Hematopoietic multipotent progenitor cell (in vitro differentiated cells): Measurements from ENCODE around the gene METAP1D. TPM values are rescaled to one million over a fixed set of nuclear protein-coding genes. Genes with fewer than 3 reads are reported as not detected.

ENCODE experiments used
- DNase-seq, 3 donors: peaks; one replicate each; pipeline ENCODE4 v3.0.0-alpha.2; 2011 to 2015; ENCODE audit warnings: low read depth in 2 of 3, low spot score in 2 of 3
- total RNA-seq: library from RNA; depleted of rRNA; stranded (reverse); fragments of >200 nt; gene quantifications from one replicate; pipeline ENCODE4 v1.2.3, GENCODE V29; 2012

Gene METAP1D
- total RNA-seq, 1 donor: 5.1 TPM

DNA sequence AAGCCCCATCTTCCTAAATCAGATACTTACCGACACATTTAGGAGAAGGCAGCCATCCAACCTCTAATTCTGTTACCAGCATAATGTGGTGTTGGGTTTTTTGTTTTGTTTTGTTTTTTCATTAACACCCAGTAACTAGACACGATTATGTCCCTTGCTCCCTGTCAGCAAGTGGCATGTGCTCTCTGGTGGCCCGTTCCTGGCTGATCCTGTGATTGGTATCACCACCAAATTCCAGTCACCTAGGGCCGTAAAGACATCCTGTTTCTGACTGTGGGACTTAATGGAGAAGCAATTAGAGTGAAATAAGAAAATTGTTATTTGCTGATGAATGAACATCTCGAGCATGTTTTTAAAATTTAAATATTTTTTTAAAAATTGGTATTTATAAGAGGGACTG is 79.7 kb downstream of the METAP1D start:
- peak in 1 of 3 donors; percentile 5 for DNase-seq

DNA sequence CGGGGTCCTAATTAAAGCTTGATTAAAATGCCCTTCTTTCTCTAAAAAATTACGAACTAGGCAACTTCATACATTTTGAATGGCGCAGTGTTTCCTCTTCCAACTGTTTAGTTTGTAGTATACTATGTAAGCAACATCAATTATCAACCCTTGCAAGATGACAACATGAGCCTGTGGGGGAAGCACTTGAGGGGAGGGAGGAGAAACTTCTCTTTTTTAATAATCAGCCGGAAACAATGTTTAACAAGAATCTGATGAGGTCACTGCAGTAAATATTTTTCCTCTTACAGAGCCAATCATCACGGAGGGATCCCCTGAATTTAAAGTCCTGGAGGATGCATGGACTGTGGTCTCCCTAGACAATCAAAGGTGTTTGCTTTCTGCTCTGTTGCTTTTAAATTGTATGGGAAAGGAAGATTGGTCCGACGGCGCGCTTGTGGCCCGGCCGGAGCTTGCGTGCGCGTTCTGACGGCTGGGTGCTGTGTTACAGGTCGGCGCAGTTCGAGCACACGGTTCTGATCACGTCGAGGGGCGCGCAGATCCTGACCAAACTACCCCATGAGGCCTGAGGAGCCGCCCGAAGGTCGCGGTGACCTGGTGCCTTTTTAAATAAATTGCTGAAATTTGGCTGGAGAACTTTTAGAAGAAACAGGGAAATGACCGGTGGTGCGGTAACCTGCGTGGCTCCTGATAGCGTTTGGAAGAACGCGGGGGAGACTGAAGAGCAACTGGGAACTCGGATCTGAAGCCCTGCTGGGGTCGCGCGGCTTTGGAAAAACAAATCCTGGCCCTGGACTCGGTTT is 80.3 kb downstream of the METAP1D start:
- peak in 2 of 3 donors; percentile 85 to 94 for DNase-seq

DNA sequence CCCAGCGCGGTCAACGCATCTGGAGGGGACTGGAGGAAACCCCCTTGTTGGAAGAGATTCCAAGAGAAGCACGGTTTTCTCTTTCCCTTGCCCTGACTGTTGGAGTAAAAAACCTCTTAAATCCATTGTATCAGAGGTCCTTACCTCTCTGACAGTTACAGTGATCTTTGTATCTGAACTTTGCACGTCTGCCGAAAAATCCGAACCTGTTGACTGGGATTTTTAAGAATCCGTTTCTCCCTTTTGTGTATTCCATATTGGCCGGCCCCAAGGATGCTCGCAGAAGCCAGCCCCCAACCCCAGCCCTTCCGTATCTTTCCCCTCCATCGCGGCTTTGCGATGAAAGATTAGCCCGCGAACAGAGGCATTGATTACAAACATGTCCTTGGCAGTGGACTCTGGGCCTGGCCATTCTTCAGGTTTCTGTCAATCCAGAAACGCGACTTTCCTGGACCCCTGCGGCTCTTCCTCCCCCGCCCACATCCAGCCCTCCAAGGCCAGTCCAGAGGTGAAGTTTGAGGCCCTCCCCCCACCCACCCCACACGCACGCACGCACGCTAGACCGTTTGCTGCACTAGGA is 81.0 kb downstream of the METAP1D start:
- DNase-seq: peak in 2 of 3 donors; percentile 8 to 12

- peak in 2 of 3 donors; percentile 24 for DNase-seq
Measured at GRCh38 chr2:172081221-172082022, 81.7 kb downstream of the METAP1D start.

- peak in 2 of 3 donors; percentile 21 to 30 for DNase-seq
Measured at GRCh38 chr2:172082105-172082943, 82.6 kb downstream of the METAP1D start.

- peak in 2 of 3 donors; percentile 22 to 28 for DNase-seq
Measured at GRCh38 chr2:172082944-172083627, 83.3 kb downstream of the METAP1D start.

DNA sequence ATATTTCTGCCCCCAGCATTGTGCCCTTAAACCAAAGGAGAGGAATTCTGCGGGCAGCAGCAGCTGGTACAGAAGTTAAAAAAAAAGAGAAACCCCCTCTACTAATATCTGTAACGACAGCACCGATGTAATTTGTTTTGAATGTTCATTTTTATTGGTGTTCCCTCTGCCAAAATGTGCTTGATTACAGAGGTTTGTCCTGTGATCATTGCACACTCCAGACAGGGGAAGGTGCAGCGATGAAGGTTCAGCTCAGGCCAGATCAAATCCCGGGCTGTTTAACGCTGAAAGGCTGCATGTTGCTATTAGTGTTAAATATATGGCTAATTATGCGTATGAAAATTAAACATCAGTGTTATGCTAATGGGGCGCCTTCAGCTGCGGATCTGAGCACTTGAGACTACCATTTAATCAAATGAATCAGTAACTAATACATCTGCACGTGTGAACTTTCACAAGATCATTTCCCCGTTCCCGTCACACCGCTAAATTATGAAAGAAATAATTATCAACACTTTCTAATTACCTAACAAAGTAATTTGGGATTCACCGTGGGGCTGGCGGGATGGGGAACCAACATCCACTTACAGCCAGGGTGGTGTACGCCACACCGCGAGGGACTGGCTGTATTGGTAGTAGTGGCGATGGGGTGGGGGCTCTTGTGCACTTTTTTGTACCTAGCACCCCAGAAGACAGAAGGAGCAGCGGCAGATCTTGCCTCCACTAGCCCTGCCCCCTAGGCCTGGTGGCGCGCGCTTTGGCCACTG is 84.1 kb downstream of the METAP1D start:
- DNase-seq: peak in 2 of 3 donors; percentile 24 to 38

DNA sequence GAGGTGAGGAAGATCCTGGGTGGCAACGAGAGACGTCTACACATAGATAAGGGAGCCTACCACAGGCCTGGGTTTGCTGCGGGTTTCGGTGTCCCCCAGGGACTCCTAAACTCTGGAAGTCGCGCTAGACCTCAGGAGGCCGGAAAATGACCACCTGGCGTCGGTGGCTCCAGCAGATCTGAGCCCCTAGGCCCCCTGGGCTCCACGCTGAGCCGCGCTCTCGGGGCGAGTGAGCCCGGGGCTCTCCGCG is 84.6 kb downstream of the METAP1D start:
- peak in 2 of 3 donors; percentile 23 to 30 for DNase-seq

GRCh38 chr2:172084645-172085459 is 85.1 kb downstream of the METAP1D start:
- DNase-seq: peak in 1 of 3 donors; percentile 84

- peak in 1 of 3 donors; percentile 89 for DNase-seq
Measured at GRCh38 chr2:172085460-172086159, 85.9 kb downstream of the METAP1D start, which contains the start of gene DLX1. TSS of gene DLX1 (plus strand) at chr2:172085507. CDS start at chr2:172085678, 171 bp downstream.

DNA sequence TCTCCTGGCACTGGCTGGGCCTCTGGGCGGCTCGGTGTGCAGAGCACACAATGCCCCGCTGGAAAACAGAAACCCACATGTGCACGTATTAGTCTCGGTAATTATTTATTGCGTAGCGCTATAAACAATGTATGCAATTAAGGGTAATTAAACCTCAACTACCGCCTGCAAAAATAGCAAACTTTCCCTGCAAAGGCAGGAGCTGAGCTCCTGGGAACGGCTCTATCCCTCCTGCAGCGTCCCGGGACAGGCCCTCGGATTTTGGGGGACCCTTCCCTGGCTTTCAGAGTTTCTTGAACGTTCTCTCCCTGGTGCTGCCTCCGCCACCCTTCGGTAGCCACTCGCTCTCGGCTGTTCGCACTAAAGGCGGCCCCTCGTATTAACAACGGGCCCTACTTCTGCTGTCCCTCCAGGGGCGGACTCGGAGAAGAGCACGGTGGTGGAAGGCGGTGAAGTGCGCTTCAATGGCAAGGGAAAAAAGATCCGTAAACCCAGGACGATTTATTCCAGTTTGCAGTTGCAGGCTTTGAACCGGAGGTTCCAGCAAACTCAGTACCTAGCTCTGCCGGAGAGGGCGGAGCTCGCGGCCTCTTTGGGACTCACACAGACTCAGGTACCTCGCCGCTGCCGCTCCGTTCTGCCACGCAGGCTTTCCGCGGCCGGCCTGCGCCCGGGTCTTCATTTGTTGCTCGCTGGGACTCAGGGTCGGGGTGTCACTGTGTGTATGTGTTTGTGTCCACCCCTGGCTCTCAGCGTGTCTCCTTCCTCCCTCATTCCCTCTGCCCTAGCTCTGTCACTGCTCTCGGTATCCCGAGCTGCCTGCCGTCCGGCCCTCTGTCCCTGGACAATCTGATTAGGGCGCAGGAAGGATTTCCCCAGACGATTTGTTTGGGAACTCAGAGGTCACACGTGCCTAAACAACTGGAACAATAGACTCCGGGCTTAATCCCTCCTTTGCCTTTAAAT is 86.8 kb downstream of the METAP1D start:
- peak in 2 of 3 donors; percentile 65 for DNase-seq

DNA sequence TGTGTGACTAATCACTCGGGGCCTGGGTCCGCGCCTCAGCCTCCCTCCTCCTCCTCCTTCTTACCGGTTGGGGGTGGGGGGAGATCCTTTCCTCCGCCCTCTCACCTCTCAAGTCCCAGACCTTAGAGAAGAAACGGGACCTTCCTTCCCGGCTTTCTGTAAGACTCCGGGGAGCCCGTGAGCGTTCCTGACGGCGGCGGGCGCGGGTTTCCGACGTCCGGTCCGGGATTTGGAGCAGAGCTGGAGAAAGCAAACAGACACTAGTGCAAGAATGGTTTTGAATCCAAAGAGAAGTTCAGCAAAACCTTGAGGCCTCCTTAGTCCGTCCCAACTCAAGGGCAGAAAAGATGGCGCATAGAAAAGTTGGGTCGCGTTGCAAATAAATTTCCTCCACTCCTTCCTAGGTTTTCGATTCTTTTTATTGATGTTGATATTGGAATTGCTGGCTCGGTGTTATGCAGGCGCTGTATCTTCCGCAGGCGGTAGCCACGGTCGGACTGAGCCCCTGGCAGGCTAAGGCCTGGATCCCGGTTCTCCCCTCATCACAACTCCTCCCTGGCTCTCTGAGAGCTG is 87.5 kb downstream of the METAP1D start:
- DNase-seq: peak in 2 of 3 donors; percentile 11 to 26

DNA sequence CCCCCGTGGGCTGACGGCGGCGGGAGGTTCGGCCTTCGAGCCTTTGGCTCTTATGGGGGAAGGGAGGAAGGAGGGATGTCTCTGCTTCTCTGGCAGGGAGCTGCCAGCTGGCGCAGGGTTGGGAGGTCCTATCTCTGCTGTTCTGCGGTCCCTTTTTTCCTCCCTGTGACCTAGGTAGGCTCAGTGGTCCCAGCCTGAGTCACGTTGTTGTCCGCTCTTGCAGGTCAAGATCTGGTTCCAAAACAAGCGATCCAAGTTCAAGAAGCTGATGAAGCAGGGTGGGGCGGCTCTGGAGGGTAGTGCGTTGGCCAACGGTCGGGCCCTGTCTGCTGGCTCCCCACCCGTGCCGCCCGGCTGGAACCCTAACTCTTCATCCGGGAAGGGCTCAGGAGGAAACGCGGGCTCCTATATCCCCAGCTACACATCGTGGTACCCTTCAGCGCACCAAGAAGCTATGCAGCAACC is 88.1 kb downstream of the METAP1D start:
- DNase-seq: peak in 1 of 3 donors; percentile 19

GRCh38 chr2:172088245-172089004 is 88.7 kb downstream of the METAP1D start:
- DNase-seq: peak in 2 of 3 donors; percentile 18 to 36

- peak in 2 of 3 donors; percentile 22 to 28 for DNase-seq
Measured at GRCh38 chr2:172089005-172089504, 89.3 kb downstream of the METAP1D start.
